Activated CD4-positive, alpha-beta T cell treated with anti-CD3 and anti-CD28 coated beads for 36 hours (primary cell): ENCODE data around the gene MYOF. TPM values are rescaled to one million over a fixed set of nuclear protein-coding genes. Genes with fewer than 3 reads are reported as not detected.

Experiments
- ATAC-seq: fragments of 200-7000 bp; cut with Tn5 transposase; one replicate; pipeline ENCODE4 v1.10.0; 2021; ENCODE audit warnings: mild to moderate bottlenecking, moderate library complexity
- CTCF ChIA-PET: fragments of 350-600 bp; sonication (Branson Sonifier 250); formaldehyde crosslinking; loops from one replicate; lab custom pipeline; 2021; ENCODE audit warnings: antibody characterized with exemption; lab: Charles Lee
- POLR2A ChIA-PET: fragments of 350-600 bp; sonication (Branson Sonifier 250); formaldehyde crosslinking; loops from one replicate; lab custom pipeline; 2021; ENCODE audit warnings: antibody characterized with exemption, inconsistent platforms; lab: Charles Lee
- DNase-seq: peaks from one replicate; pipeline ENCODE4 v3.0.0-alpha.2; 2020
- H3K27ac Mint-ChIP-seq: one replicate; pipeline ENCODE4 v1.8.0; 2021; ENCODE audit warnings: mixed read lengths
- H3K27me3 Mint-ChIP-seq: one replicate; pipeline ENCODE4 v1.8.0; 2021; ENCODE audit warnings: mixed read lengths
- H3K36me3 Mint-ChIP-seq: one replicate; pipeline ENCODE4 v1.8.0; 2021; ENCODE audit warnings: low read depth, mixed read lengths
- H3K4me1 Mint-ChIP-seq: one replicate; pipeline ENCODE4 v1.8.0; 2021; ENCODE audit warnings: mixed read lengths
- H3K4me3 Mint-ChIP-seq: one replicate; pipeline ENCODE4 v1.8.0; 2021; ENCODE audit warnings: mild to moderate bottlenecking, moderate library complexity, mixed read lengths
- H3K9me3 Mint-ChIP-seq: one replicate; pipeline ENCODE4 v1.8.0; 2021; ENCODE audit warnings: low read depth, mixed read lengths
- intact Hi-C, 2 experiments: fragments of 100-400 bp; cut with DNase I in 1 of 2; cut with micrococcal nuclease in 1 of 2; formaldehyde crosslinking; loops; one replicate each; pipeline versions ENCODE4 v1.14.2 to v1.15.1; 2022 to 2024; cut with DNase I, micrococcal nuclease
- total RNA-seq, 2 experiments: library from RNA; stranded (reverse); gene quantifications; one replicate each; pipeline ENCODE4 v1.2.3, GENCODE V29; 2021

MYOF gene
- total RNA-seq, 2 experiments from 2014 or later, result 37.8 to 40.0 TPM

DNA sequence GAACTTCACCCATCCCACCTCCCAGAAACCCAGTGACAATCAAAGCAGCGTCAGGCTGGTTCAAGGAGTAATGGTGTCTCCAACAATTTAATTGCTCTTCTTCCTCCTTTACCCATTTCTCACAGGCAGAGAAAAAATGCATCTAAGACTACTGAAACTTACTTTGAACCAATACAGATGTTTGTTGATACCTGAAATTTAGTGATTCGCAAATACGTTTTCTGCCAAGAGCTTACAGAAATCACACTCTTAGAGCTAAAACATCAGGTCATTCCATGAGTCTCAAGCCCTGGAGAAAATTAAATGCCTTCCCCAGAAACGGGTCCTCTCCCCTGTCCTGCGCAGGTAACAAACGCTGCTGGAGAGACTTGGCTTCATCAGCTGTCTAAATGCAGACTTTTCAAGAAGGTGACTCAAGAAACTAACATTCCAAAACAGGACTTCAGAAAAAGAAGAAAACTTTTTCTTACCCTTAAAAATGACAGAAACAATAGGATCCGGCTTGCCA, 443 bp downstream of the MYOF start:
- Mint-ChIP-seq H3K4me1 (peaks cover 24% of the 10 kb centered on the region), H3K27me3 (peaks cover 9% of the 10 kb centered on the region), H3K36me3 (peaks cover 4% of the 10 kb centered on the region), H3K4me3 (peak overlapping the region; percentile 97), H3K27ac (peak overlapping the region; percentile 99), H3K9me3 (no peaks in the 10 kb centered on the region)
- ATAC-seq (no peak), DNase-seq (no peak)
- POLR2A ChIA-PET, result interaction anchor here (1.0 to 2.5 kb wide), 5 partner anchors 14 to 110 kb away, joined by 3 to 15 read pairs (median 11); partner anchors contain the start of gene CEP55
- intact Hi-C loops, result loop anchor here (1.0 to 10.0 kb wide), 11 partner anchors 10 to 889 kb away; partner anchors contain the start of genes CEP55 (in 2 of the 2) and KIF11 (in 1 of the 2)
- CTCF ChIA-PET, result interaction anchor here (0.7 to 12.7 kb wide), 32 partner anchors 9 to 611 kb away, joined by 3 to 378 read pairs (median 6); partner anchors contain the start of gene CEP55

GRCh38 chr10:93478873-93479272, 3.3 kb downstream of the MYOF start:
- ChIA-PET POLR2A (no interaction called here), CTCF (interaction anchor here (0.6 to 12.7 kb wide), 2 partner anchors 61 to 102 kb away, joined by 3 to 378 read pairs; no protein-coding TSS in a partner anchor)
- H3K27ac Mint-ChIP-seq, result no peak overlapping the region
- H3K9me3 Mint-ChIP-seq, result no peaks in the 10 kb centered on the region
- H3K36me3 Mint-ChIP-seq, result peaks cover 7% of the 10 kb centered on the region
- DNase-seq, result no peak
- peaks cover 24% of the 10 kb centered on the region for H3K4me1 Mint-ChIP-seq
- H3K4me3 Mint-ChIP-seq, result no peak overlapping the region
- ATAC-seq, result no peak
- intact Hi-C loops, result no loop called here
- peaks cover 4% of the 10 kb centered on the region for H3K27me3 Mint-ChIP-seq

GRCh38 chr10:93476756-93477155, 5.4 kb downstream of the MYOF start:
- CTCF ChIA-PET, result interaction anchor here (0.6 to 3.8 kb wide), 3 partner anchors 14 to 100 kb away, joined by 3 to 18 read pairs (median 4); no protein-coding TSS in a partner anchor
- no peak for DNase-seq
- Mint-ChIP-seq H3K27ac (no peak overlapping the region), H3K4me3 (no peak overlapping the region), H3K36me3 (peaks cover 8% of the 10 kb centered on the region), H3K9me3 (no peaks in the 10 kb centered on the region), H3K4me1 (peaks cover 13% of the 10 kb centered on the region), H3K27me3 (no peaks in the 10 kb centered on the region)
- intact Hi-C loops, result no loop called here
- POLR2A ChIA-PET, result no interaction called here
- no peak for ATAC-seq

DNA sequence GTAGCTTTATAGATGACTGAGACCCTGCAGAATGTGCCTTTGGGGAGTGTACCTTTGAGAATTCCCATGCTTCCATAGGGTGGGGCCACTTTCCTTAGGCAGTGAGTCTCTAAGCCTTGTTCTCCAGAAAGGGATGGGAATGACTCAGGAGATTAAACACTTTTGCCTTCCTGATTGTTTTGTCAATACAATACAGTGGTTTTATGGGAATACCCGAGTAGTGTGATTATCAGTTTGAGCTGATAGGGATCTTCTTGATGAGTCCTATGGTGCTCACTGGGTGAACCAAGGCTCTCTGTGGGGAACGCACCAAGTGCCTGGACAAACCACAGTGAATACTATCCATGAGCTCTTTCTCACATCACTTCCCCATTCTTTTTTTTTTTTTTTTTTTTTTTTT, 6.3 kb downstream of the MYOF start:
- CTCF ChIA-PET, result interaction anchor here (0.7 to 3.8 kb wide), 5 partner anchors 11 to 587 kb away, joined by 3 to 18 read pairs (median 4); no protein-coding TSS in a partner anchor
- peaks cover 9% of the 10 kb centered on the region for H3K36me3 Mint-ChIP-seq
- no peak for ATAC-seq
- H3K4me3 Mint-ChIP-seq, result no peak overlapping the region
- H3K27ac Mint-ChIP-seq, result no peak overlapping the region
- peaks cover 10% of the 10 kb centered on the region for H3K4me1 Mint-ChIP-seq
- POLR2A ChIA-PET, result no interaction called here
- no peaks in the 10 kb centered on the region for H3K9me3 Mint-ChIP-seq
- no peak for DNase-seq
- intact Hi-C loops, result no loop called here
- no peaks in the 10 kb centered on the region for H3K27me3 Mint-ChIP-seq

GRCh38 chr10:93475227-93475626, 6.9 kb downstream of the MYOF start:
- ATAC-seq (no peak), DNase-seq (no peak)
- Mint-ChIP-seq H3K27ac (no peak overlapping the region), H3K9me3 (no peaks in the 10 kb centered on the region), H3K4me3 (no peak overlapping the region), H3K36me3 (peaks cover 13% of the 10 kb centered on the region), H3K27me3 (no peaks in the 10 kb centered on the region), H3K4me1 (peaks cover 13% of the 10 kb centered on the region)
- ChIA-PET CTCF (interaction anchor here (0.8 to 3.8 kb wide), 3 partner anchors 10 to 98 kb away, joined by 3 to 18 read pairs (median 5); no protein-coding TSS in a partner anchor), POLR2A (no interaction called here)
- intact Hi-C loops, result no loop called here

DNA sequence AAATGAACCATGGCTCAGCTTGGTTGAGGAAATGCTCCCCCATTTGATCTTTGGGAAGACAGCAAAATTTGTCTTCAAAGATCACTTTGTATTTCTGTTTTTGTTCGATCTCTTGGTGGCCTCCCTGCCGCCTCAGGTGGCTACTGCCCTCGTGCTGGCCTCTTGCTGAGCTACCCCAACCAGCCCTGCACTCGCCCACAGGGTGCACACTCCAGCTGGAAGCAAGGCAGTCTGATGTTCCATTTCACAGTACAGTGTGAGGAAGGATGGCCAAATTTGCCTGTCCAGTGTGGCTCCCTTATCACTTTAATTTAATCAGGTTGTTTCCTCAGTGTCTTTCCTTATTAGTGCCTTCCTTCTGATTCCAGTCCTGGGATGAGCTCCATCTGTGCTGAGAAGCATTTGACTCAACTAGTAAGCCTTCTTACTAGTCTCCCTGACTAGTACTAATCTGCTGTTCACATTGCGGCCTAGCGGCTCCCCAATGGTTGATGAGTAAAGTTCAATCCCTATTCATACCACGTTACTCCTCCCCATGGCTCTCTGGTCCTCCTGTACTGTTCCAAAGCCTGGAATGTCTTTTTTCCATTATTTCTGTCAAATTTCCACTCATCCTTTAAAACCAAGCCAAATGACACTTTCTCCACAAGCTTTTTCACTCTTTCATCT, 8.2 kb downstream of the MYOF start:
- CTCF ChIA-PET, result interaction anchor here (0.6 to 4.0 kb wide), 6 partner anchors 9 to 97 kb away, joined by 3 to 33 read pairs (median 3); partner anchors contain the start of gene MYOF
- DNase-seq (no peak), ATAC-seq (no peak)
- intact Hi-C loops, result no loop called here
- no peak overlapping the region for H3K27ac Mint-ChIP-seq
- H3K4me1 Mint-ChIP-seq, result peaks cover 10% of the 10 kb centered on the region
- no peak overlapping the region for H3K4me3 Mint-ChIP-seq
- no peaks in the 10 kb centered on the region for H3K9me3 Mint-ChIP-seq
- peaks cover 13% of the 10 kb centered on the region for H3K36me3 Mint-ChIP-seq
- no peaks in the 10 kb centered on the region for H3K27me3 Mint-ChIP-seq
- POLR2A ChIA-PET, result no interaction called here

DNA sequence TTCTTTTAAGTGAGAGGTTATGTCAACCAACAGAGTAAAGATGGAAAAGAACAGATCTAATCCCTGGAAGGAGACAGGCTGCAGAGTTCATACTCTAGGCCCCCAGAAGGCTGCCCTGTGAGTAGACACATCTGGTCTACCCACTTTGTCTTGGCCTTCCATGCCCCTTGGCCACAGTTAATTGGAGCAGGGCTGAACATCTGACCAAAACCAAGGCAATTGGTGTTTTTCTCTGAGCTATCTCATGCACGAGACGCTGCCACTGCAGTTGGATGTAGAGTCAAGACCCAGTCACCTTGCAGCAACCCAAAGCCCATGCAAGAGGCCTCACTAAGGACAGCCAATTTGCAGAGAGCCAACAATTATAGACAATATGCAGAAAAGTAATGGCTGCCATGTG, 9.0 kb downstream of the MYOF start:
- Mint-ChIP-seq H3K27me3 (no peaks in the 10 kb centered on the region), H3K4me3 (no peak overlapping the region), H3K27ac (no peak overlapping the region), H3K4me1 (peaks cover 18% of the 10 kb centered on the region), H3K9me3 (no peaks in the 10 kb centered on the region), H3K36me3 (peaks cover 17% of the 10 kb centered on the region)
- ChIA-PET POLR2A (no interaction called here), CTCF (interaction anchor here (0.6 to 4.0 kb wide), 4 partner anchors 9 to 96 kb away, joined by 3 to 33 read pairs (median 10); partner anchors contain the start of gene MYOF)
- intact Hi-C loops, result no loop called here
- DNase-seq, result no peak
- no peak for ATAC-seq

DNA sequence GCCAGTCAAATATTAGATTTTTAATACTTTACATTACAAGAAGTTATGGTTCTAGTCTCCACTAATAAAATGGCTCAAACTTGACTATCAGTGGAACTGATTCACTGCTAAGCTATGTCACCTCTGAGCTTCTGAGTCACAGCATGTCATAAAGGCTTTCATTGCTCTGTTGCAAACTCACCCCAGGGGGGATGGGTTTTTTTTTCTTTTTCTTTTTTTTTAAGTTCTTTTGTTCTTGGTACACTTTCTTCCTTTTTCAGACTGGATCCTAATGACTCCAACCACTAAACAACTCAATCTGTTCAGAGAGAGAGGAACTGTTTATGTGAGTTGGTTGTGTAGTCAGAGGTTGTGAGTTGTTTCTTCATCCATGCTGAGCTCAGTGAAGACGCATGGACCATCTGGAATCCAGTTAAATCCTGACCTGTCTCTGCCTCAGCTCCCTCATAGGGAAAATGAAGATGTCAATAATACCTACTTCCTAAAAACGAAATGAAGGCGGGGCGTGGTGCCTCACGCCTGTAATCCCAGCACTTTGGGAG, 11.0 kb downstream of the MYOF start:
- ChIA-PET CTCF (interaction anchor here (0.7 to 4.0 kb wide), 7 partner anchors 11 to 316 kb away, joined by 3 to 33 read pairs (median 5); partner anchors contain the start of gene MYOF), POLR2A (interaction anchor here (0.7 kb wide), 1 partner anchor 73 kb away, joined by 3 read pairs; no protein-coding TSS in a partner anchor)
- H3K27ac Mint-ChIP-seq, result peak overlapping the region; percentile 39
- intact Hi-C loops, result loop anchor here in 1 of 2 experiments (1.0 kb wide), 1 partner anchor 11 kb away; the partner anchor contains the start of gene MYOF
- peaks cover 19% of the 10 kb centered on the region for H3K4me1 Mint-ChIP-seq
- H3K9me3 Mint-ChIP-seq, result no peaks in the 10 kb centered on the region
- no peaks in the 10 kb centered on the region for H3K27me3 Mint-ChIP-seq
- ATAC-seq (peak; percentile 93), DNase-seq (no peak)
- H3K36me3 Mint-ChIP-seq, result peaks cover 13% of the 10 kb centered on the region
- no peak overlapping the region for H3K4me3 Mint-ChIP-seq

GRCh38 chr10:93469454-93469853, 12.7 kb downstream of the MYOF start:
- Mint-ChIP-seq H3K4me1 (peaks cover 19% of the 10 kb centered on the region), H3K4me3 (no peak overlapping the region), H3K9me3 (no peaks in the 10 kb centered on the region), H3K27me3 (no peaks in the 10 kb centered on the region), H3K36me3 (peaks cover 13% of the 10 kb centered on the region), H3K27ac (no peak overlapping the region)
- DNase-seq (no peak), ATAC-seq (no peak)
- ChIA-PET CTCF (interaction anchor here (1.2 to 2.9 kb wide), 2 partner anchors 13 to 94 kb away, joined by 4 to 13 read pairs; partner anchors contain the start of gene MYOF), POLR2A (no interaction called here)
- intact Hi-C loops, result no loop called here

GRCh38 chr10:93468461-93469213, 13.5 kb downstream of the MYOF start:
- H3K9me3 Mint-ChIP-seq, result no peaks in the 10 kb centered on the region
- H3K4me1 Mint-ChIP-seq, result peaks cover 21% of the 10 kb centered on the region
- ATAC-seq (no peak), DNase-seq (no peak)
- no peak overlapping the region for H3K27ac Mint-ChIP-seq
- H3K36me3 Mint-ChIP-seq, result peaks cover 9% of the 10 kb centered on the region
- no peaks in the 10 kb centered on the region for H3K27me3 Mint-ChIP-seq
- CTCF ChIA-PET, result interaction anchor here (0.5 to 2.9 kb wide), 4 partner anchors 10 to 28 kb away, joined by 3 to 13 read pairs (median 3); partner anchors contain the start of genes CEP55 and MYOF
- no peak overlapping the region for H3K4me3 Mint-ChIP-seq
- POLR2A ChIA-PET, result no interaction called here
- intact Hi-C loops, result no loop called here
